ENCODE measurements around the gene KRT9.
A peak's percentile ranks its signal among the peaks of the same experiment; 100 is the strongest.

- TF ChIP-seq CTCF (IDR thresholded peaks at IDR 0.05; ENCODE audit: poor library complexity): no peak
- TF ChIP-seq EZH2phosphoT487 (IDR thresholded peaks at IDR 0.05; ENCODE audit: low read depth, severe bottlenecking, unreplicated experiment): peak; percentile 90
- no peak for TF ChIP-seq EZH2 (IDR thresholded peaks at IDR 0.05; ENCODE audit: borderline replicate concordance)
Observed at GRCh38 chr17:41542357-41542756, 29.5 kb downstream of the KRT9 start.

Data from hepatocyte (in vitro differentiated cells).